HG03354 (cell line): ENCODE results near the gene CANT1.
"Not testable (repeated sequence)": the region's sequence is repeated elsewhere in the genome, so short reads cannot be mapped to it uniquely, and the experiment has no call there.

Source experiments
- ATAC-seq: cut with Tn5 transposase; IDR thresholded peaks from one replicate; pipeline ENCODE4 v1.9.1; 2021; ENCODE audit warnings: mild to moderate bottlenecking; ENCODE audit not compliant: unreplicated experiment, poor library complexity, severe bottlenecking

The CANT1 gene

DNA sequence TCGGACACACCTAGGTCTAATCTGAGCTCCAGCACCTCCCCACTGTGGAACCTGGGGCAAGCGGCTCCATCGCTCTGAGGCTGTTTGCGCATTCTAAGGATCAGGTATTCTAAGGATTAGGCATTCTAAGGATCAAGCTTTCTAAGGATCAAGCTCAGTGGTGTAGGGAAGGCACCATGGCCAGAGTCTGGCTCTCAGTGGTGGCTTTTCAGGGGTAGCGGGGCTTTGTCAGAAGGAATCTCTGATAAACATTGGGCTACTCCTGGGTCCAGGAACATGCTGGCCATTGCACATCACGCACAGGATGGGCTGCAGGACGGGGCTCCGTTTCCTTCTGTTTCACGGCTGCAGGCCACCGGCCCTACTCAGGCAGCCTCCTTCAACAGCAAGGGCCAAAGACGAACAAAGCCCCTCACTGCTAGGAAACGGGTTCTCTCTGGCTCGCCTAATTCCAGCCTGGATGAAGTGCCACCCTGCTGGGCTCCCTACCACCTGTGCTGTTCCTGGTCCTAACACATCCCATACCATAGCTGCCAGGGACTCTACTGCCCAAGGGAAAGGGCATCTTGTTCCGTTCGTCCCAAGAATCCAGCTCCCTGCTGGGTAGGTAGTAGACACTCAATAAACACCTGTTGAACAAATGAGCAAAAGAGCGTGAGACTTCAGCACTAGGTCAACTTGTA is 19.9 kb upstream of the CANT1 start:
- ATAC-seq, result no peak

DNA sequence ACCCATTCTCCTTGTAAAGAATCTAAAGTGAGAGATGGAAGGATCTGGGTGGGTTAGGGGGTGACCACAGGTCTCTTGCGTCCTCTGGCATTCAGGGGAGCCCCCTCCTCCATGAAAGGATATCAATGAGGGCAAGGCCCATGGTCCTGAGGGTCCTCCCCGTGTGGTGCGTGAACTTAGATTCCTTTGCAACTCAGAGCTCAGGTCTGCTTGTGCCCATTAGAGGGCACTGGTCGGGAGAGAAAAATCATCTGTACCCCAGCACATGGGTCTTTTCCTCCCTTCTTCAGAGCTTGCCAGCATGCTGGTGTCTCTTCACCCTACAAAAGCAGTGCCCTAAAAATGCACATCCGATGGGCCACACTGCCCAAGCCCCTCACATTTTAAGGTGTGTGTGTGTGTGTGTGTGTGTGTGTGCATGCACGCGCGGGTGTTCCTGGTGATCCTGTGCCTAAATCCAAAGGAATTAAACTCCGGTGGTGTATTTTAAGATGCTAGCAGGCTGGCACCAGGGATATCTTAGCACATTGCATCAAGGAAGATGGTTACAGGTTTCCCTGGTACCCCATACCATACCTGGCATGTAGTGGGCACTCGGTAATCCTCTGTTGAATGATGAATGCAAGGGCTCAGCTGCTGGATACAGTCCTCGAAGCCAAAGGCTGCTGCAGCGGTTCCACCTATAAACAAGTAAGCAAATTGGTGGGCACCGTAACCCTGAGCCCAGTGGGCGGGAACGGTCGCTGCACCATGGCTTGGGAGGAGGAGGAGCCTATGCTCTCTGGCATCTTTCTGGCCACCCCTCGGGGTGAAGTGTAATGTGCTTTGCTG is 19.1 kb upstream of the CANT1 start:
- ATAC-seq, result no peak

DNA sequence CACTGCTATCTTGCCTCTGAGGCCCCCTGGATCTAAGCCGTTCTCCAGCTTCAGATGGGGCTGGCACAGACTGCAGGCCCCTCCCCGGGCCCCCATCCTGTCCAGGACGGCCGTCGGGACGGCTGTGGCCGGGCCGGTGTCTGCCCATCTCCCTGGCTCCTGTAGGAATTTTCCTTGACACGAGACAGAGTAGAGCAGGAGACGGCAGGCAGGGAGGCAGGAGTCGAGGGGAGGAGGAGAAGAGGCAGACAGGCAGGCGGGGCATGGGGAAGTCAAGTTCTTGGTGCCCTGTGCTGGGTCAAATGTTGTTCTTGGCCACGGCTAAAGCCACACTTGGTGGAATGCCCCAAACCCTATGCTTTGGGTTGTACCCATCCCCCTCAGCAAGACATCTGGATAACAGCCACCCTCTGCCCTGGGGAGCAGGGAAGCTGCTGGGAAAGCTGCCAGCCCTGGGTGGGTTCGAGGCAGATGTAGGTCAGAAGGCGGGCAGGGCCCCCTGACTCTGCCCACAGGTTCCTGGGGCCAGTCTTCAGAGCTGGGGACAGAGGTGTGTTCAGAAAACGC is 18.4 kb upstream of the CANT1 start:
- ATAC-seq, result no peak

DNA sequence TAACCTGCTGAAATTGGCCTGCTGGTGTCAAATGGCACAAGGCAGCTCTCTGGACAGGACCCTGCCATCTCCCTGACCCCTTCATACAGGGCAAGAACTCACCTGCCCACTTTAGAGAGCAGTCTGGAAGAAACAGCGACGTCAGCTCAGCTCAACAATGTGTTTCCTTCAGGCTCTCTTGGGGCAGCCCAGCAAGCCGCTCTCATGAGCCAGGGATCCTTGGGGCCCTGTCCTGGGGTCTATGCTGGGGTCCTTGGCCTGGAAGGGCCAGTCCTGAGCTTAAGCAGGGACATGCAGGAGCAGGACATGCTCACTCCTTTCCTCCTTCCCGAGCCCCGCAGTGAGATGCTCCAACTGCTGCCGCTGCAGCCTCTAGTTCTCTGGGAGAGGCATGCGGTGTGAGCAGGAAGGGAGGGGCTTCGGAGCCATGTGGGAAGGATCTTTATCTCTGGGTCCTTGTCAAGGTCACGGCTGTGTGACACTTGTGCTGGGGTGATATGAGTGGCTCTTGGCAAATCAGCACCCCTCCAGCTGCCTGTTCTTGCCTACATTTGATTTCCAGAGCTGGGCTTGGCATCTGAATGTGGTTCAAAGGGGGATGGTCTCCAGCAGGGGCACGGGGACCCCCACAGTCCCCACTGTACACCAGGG is 17.8 kb upstream of the CANT1 start:
- ATAC-seq, result no peak

DNA sequence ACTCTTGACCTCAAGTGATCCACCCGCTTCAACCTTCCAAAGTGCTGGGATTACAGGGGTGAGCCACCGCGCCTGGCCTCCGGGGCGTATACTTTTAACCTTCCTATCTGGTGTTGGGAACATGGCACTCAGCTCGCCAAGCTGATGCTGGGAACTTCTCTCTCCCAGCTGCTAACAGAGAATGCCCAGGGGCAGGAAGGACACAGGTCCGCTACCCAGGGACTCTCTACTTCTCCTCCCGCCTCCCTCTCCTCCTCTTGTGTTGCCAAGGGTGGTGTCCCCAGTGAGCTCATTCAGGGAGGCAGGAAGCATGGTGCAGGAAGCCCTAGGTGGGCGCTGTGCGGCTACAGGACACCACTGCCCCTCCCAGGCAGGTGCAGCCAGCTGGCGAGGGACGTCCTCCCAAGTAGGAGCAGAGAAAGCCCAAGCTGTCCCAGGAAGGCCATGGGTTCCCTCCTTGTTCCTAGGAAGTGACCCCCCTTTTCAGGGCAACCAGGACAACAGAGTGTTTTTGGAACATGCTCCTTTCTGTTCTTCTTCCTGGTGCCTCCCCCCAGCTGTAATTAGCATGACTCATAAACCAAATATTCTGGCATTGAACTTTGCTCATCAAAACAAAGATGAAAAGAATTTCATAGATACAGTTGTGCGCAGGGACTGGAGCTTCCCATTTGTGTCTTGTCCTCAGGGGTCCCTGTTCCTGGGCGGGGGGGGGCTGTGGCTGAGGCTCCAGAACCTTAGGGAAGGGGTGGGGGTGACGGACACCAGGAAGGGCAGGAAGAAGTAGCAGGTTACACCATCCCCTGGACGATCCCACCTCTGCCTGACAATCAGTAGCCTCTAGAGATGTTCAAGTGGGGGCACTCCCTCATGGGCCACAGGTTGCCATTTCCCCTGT is 17.1 kb upstream of the CANT1 start:
- ATAC-seq, result no peak

DNA sequence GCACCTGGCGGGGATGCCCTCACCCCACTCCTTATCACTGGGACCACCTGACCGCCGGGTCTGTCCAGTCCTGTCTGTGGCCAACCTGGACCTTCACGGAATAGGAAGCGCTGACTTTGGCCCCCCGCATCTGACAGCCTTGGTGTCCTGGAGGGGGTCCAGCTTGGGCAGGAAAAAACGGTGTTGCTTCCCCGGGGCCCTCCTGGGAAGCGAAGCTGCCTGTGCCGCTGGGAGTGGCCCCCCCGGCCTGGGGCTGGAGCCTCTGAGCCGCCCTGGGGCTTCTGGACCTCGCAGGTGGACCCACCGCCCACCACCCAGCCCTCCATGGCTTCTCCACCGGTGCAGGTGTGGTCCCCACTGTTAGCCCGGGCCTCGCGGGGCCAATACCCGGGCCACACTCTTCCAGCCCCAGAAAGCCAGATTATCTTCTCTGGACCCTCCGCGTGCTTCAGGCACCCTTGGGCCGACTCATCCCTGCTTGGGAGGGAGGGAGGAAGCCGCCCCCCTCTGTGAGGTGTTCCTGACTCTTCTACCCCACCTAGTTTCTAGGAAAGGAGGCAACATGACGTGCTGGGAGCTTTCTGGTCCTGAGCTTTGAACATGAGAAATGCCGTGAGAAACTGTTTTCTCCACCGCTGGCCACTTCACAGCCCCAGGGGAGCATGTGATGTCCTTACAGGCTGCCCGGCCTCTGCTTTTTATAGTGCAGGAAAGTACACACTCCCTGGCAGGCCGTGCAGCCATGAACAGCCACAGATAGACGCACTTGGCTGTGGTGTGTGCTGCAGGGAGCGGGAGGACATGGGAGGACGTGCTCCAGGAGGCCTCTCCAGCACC is 15.6 kb upstream of the CANT1 start:
- no peak for ATAC-seq

DNA sequence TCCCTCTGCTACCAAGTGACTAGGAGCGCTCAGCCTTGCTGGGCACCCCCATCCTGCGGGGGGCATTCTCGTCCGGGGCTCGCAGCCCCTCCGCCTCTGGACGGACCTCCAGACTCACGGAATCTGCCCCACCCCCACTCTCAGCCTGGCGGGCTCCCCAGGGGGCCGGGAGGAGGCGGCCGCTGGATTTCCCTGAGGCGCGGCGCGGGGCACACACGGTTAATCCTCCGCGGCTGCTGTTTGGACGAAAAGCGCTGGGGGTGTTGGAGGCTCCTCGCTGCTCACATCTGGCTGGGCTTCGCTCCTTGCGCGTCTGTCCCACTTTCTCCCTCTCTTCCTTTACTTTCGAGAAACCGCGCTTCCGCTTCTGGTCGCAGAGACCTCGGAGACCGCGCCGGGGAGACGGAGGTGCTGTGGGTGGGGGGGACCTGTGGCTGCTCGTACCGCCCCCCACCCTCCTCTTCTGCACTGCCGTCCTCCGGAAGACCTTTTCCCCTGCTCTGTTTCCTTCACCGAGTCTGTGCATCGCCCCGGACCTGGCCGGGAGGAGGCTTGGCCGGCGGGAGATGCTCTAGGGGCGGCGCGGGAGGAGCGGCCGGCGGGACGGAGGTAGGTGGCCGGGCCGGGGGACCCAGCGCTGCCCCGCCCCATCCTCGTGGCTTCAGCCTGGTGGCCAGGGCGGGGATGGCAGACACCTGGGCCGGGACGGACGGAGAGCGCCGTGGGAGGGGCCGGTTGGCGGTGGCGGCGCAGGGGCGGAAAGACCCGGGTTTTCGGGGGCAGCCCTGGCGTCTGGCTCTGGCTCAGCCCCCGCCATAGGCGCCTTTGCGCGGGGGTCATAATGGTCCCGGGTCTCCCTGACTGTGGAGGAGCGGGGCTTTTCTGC is 14.6 kb upstream of the CANT1 start, which contains the start of gene C1QTNF1:
Gene C1QTNF1 (plus strand): TSS at position 284 of the 886 bp plus-strand sequence. CDS start 19,800 bp downstream, outside the sequence.
- ATAC-seq, result no peak

DNA sequence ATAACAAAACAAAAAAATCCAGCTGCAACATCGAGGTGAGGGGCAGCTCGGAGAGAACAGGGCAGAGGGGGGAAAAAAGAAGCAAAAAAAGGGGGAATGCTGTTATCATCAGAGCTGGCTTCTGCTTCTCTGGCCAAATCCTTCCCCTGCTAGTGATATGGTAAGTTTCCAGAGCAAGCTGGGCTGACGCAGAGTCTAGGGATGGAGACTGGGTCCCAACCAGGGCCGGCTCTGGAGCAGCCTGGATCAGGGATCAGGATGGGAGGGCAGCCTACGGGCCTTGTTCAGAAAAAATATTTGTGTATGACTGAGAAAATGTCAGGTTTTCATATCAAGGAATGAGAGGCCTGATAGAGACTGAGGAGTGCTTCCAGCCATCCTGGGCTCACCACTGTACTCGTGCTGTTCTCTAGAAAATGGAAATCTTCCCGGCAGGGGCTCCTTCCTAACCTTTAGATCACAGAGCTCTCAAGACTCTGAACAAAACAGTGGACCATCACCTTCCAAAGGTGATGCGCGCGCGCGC is 13.7 kb upstream of the CANT1 start:
- ATAC-seq, result no peak

DNA sequence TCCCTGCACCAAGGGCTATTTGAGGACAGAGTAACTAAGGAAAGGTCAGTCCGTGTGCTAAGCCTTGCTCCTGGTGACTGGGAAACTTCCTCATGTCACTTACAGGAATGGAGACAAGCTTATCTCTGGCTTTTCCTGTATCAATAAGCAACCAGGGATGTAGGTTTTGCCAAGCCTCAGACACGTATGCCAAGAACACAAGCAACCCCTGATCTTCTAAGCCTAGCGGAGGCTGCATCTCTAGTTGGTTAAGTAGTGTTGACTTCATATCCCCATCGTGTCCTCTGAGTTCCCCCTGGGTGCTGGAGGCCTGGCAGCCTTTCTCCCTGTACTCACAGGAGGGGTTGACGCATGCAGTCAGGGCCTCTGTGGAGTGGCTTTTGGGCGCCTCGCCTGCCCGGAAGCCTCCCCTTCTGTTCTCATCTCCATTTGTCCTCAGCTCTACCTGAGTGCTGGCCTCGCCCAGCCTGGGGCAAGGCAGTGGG is 13.0 kb upstream of the CANT1 start:
- ATAC-seq, result no peak

DNA sequence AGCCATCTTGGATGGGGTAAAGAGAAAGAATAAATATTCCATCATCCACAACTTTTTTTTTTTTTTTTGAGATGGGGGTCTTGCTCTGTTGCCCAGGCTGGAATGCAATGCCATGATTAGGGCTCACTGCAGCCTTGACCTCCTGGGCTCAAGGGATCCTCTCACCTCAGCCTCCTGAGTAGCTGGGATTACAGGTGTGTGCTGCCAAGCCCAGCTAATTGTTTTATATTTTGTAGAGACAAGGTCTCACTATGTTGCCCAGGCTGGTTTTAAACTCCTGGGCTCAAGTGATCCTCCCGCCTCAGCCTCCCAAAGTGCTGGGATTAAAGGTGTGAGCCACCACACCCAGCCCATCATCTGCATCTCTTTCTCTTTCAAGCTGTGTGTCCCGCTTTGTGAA is 12.4 kb upstream of the CANT1 start:
- ATAC-seq, result not testable (repeated sequence)

DNA sequence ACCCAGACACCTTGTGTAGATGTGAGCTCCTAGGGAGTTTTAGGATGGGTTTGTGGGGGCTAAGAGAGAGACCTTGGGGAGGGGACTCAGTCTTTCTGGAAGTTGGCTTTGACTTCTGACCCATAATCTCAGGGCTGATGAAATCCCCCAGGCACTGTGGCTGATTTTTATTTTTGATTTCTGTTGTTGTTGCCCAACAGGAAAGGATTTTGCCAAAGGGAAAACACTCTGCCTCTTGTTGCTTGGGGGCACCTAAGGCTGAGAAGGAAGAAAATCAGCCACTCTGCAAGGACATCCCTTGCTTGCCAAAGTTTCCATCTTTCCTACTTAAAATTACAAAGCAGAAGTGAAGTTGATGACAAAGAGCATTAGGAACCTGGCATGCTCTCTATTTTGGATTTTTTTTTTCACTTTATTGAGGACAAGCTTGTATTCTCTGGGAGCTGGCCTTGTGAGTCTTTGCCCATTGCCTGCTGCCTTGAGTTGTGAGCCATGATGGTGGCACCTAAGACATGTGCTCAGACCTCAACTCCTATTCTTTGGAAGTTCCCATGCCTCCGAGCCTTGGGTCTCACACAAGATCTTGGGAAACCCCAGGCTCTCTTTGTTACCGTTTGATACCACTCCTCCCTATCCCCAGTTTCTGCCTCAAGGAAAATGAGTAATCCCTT is 11.2 kb upstream of the CANT1 start:
- ATAC-seq, result no peak

DNA sequence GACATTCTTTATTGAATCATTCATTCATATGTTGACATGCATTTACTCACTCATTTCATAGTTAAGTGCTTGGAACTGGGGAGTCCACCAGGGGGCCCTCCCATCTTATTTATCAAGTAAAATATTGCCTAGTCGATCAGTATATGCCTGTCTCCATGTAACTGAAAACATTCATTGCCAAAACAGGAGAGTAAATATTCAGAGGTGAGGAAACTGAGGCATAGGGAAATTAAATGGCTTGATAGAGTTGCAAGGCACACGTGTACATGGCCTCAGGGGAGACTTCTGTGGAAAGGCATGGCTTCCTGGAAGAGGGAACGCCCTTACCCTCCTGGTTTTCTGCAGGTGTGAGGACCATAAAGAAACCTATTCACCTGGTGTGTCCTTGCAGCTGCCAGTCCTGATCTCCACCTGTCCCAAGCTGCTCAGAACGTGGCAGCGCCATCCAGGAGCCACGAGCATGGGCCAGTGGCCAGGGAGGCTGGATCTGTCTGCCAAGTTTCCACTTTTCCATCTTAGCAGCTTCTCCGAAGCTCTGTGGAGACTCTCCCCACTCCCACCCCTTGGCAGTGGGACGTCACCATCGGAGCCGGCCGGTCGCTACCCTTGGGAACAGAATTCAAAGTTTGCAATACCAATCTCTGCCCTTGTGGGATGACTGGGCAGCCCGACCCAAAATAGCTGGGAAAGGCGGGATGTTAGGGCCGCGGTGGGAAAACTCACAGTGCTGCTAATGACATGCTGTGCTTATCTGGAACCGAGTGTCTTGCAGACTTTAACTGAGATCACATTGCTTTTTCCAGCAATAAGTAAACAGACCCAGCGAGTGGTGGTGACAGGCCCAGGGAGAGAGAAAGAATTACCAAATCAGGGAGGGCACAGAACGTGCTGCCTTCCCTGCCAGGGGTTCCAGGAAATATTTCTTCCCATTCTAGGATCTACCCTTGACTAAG is 10.3 kb upstream of the CANT1 start:
- no peak for ATAC-seq

DNA sequence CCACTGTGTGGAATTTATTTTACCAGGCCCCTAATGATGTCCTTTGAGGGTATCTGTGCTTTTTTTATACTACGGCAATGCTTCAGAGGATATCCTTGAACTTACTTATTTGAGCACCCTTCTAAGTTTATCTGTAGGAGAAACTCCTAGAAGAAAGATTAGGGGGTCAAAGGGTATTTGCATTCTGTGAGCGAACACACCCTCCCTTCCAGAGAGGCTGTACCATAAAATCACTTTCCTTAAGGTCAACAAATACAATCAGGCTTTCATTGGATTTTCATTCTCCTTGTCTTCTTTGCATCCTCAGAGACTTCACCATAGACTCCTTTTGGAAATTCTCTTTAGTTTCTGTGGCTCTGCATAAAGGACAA is 9.7 kb upstream of the CANT1 start:
- no peak for ATAC-seq

DNA sequence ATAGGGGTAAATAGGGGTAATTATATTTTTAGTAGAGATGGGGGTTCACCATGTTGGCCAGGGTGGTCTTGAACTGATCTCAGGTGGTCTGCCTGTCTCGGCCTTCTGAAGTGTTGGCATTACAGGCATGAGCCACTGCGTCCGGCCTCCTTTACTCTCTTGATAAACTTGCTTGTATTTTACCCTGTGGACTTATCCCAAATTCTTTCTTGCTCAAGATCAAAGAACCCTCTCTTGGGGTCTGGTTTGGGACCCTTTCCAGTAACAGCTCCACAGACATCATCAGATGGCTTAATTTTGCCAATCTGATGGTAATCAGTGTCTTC is 8.8 kb upstream of the CANT1 start:
- no peak for ATAC-seq

DNA sequence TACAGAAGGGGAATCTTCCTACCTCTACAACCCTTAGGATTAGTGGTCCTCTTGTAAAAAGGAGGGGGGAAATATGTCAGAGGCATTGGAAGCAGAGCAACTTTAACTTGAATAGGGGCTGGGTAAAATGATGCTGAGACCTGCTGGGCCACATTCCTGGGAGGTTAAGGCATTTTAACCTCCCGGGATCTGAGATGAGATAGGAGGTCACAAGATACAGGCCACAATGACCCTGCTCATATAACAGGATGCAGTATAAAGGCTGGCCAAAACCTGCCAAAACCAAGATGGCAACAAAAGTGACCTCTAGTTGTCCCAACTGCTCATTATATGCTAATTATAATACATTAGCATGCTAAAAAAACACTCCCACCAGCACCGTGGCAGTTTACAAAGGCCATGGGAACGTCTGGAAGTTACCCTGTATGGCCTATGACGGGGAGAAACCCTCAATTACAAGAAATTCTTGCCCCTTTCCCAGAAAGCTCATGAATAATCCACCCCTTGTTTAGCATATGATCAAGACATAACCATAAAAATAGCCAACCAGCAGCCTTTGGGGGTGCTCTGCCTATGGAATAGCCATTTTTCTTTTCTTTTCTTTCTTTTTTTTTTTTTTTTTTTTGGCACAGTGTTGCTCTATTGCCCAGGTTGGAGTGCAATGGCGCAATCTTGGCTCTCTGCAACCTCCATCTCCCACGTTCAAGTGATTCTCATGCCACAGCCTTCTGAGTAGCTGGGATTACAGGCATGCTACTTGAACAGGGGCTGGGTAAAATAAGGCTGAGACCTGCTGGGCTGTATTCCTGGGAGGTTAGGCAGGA is 8.2 kb upstream of the CANT1 start:
- no peak for ATAC-seq
